Hematopoietic multipotent progenitor cell treated with erythropoietin and hydrocortisone succinate and interleukin-3 and kit ligand, for 6 days (in vitro differentiated cells): ENCODE data around the gene VOPP1.

ENCODE experiments used
- DNase-seq: peaks from one replicate; pipeline ENCODE4 v3.0.0-alpha.2; 2015

Gene VOPP1

GRCh38 chr7:55457801-55458200 is 114.5 kb downstream of the VOPP1 start:
- DNase-seq, result no peak

GRCh38 chr7:55452971-55453370 is 119.3 kb downstream of the VOPP1 start:
- no peak for DNase-seq

- DNase-seq, result no peak
Observed at GRCh38 chr7:55449992-55450535, 122.2 kb downstream of the VOPP1 start.

GRCh38 chr7:55449205-55449991 is 122.9 kb downstream of the VOPP1 start:
- no peak for DNase-seq

GRCh38 chr7:55448526-55448925 is 123.8 kb downstream of the VOPP1 start:
- DNase-seq, result no peak

- DNase-seq, result no peak
Observed at GRCh38 chr7:55444786-55445185, 127.5 kb downstream of the VOPP1 start.

GRCh38 chr7:55441774-55442522 is 130.4 kb downstream of the VOPP1 start:
- no peak for DNase-seq

- DNase-seq, result no peak
Observed at GRCh38 chr7:55441002-55441401, 131.3 kb downstream of the VOPP1 start.

- no peak for DNase-seq
Observed at GRCh38 chr7:55440040-55440690, 132.1 kb downstream of the VOPP1 start.

- no peak for DNase-seq
Observed at GRCh38 chr7:55439627-55440026, 132.7 kb downstream of the VOPP1 start.

GRCh38 chr7:55438757-55439525 is 133.4 kb downstream of the VOPP1 start:
- no peak for DNase-seq

- DNase-seq, result no peak
Observed at GRCh38 chr7:55438085-55438756, 134.1 kb downstream of the VOPP1 start.

- no peak for DNase-seq
Observed at GRCh38 chr7:55437375-55437774, 134.9 kb downstream of the VOPP1 start.

- no peak for DNase-seq
Observed at GRCh38 chr7:55436457-55436856, 135.8 kb downstream of the VOPP1 start.

- no peak for DNase-seq
Observed at GRCh38 chr7:55435466-55435865, 136.8 kb downstream of the VOPP1 start.

- DNase-seq, result peak; percentile 39
Observed at GRCh38 chr7:55432939-55433784, 139.1 kb downstream of the VOPP1 start.

- DNase-seq, result no peak
Observed at GRCh38 chr7:55432506-55432905, 139.8 kb downstream of the VOPP1 start.

- DNase-seq, result no peak
Observed at GRCh38 chr7:55431898-55432297, 140.4 kb downstream of the VOPP1 start.

- no peak for DNase-seq
Observed at GRCh38 chr7:55429835-55430499, 142.3 kb downstream of the VOPP1 start.

GRCh38 chr7:55427800-55428199 is 144.5 kb downstream of the VOPP1 start:
- DNase-seq, result no peak

GRCh38 chr7:55427342-55427741 is 145.0 kb downstream of the VOPP1 start:
- DNase-seq, result no peak
